Stimulated activated CD8-positive, alpha-beta memory T cell treated with anti-CD3 and anti-CD28 coated beads, Interleukin-4, amount 100 ng/mL, for 4 hours (primary cell): ENCODE data around the gene COX7C.

ENCODE experiments used
- DNase-seq, 2 donors: peaks; one replicate each; pipeline ENCODE4 v3.0.0-alpha.2; 2020; ENCODE audit warnings: low read depth in 2 of 2, low spot score in 1 of 2

Gene COX7C

DNA sequence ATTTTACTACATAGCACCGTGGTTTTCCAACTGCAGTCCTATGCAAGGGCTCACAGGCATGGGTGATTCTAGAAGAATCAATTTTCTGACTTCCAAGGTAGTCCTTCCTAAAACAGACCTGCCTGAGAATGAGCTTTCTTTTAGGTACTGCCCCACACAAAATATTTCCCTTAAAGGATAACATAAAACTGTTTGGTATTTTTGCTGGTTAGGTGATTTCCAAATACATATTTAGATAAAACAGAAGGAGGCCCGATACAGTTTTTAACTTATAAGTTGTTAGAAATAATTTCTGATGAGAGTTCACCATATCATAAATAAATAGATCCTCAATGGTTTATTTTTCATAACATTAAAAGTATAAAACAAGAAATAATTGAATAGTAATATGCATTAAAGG, 46.4 kb downstream of the COX7C start:
- DNase-seq, result no peak

DNA sequence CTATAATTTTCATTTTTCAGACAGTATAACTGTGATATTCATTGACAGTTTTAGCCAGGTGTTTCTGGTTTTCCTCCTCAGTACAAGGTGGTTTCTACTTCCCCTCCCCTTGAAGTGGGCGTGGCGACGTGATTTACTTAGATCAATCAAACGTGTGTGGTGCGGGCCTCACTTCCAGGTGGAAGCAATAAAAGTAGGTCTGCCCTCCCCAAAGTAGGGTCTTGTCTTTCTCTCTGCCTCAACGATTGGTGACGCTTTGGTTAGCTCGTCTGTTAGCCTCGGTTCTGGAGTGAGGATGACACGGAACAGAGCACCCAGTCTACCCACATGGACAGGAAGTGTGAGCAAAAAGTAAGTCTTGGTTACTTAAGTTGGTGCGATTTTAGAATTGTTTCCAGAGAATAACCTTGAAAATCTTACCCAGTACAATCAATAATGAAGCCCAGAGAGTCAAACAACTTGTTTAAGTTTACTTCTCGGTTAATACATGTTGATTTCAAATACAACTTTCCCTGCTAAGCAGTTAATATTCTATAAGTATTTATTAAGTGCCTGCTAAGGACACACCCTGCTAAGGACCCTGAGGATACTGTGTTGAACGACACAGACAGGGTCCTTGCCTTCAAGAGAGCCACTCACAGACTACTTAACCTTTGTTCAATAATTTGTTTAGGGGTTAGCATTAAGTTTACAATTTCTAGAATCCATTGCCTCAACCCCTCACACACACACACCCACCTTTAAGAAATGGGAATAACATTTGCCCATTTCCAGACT, 48.4 kb downstream of the COX7C start:
- peak in 1 of 2 donors; percentile 0 for DNase-seq

DNA sequence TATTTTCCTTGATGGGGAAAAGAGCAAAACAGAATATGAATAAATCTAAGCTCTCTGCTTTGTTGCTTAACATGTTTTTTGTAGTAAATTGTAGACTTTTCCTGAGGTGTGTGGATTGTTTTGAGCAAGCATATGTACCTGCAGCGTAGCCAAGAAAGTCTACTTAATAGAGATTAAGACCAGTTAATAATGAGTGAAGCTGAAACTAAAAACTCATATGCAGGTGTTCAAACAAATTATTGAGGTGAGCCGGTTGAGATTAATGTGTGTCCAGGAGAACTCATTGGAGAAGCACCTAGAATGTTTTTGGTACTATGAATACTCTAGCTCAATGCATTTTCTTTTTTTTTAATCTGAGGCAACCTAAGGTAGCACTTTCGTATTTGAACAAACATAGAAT, 49.2 kb downstream of the COX7C start:
- no peak for DNase-seq
